ENCODE measurements around the gene MTX1.
"Not testable (repeated sequence)": the region's sequence is repeated elsewhere in the genome, so short reads cannot be mapped to it uniquely, and the experiment has no call there.

DNA sequence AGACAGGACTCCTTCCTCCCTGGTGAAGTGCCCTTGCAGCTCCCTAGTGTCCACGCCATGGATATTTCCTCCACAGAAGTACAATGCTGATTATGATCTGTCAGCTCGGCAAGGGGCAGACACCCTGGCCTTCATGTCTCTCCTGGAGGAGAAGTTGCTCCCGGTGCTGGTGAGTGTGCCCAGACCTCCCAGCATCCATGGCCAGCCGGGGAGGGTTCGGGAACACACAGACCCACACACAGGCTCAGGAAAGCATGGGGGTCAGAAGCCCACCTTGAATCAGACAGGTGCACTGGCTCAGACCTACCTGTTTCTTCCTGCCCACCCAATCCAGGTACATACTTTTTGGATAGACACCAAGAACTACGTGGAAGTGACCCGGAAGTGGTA, 3.6 kb downstream of the MTX1 start:
- not testable (repeated sequence) for TF ChIP-seq POLR2A (IDR thresholded peaks at IDR 0.05)
- TF ChIP-seq, protein P1, sequence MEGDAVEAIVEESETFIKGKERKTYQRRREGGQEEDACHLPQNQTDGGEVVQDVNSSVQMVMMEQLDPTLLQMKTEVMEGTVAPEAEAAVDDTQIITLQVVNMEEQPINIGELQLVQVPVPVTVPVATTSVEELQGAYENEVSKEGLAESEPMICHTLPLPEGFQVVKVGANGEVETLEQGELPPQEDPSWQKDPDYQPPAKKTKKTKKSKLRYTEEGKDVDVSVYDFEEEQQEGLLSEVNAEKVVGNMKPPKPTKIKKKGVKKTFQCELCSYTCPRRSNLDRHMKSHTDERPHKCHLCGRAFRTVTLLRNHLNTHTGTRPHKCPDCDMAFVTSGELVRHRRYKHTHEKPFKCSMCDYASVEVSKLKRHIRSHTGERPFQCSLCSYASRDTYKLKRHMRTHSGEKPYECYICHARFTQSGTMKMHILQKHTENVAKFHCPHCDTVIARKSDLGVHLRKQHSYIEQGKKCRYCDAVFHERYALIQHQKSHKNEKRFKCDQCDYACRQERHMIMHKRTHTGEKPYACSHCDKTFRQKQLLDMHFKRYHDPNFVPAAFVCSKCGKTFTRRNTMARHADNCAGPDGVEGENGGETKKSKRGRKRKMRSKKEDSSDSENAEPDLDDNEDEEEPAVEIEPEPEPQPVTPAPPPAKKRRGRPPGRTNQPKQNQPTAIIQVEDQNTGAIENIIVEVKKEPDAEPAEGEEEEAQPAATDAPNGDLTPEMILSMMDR (IDR thresholded peaks at IDR 0.05) = not testable (repeated sequence)

Measured in lower leg skin (tissue), 3 donors.